ENCODE results near the gene CABP1.

CABP1 gene

DNA sequence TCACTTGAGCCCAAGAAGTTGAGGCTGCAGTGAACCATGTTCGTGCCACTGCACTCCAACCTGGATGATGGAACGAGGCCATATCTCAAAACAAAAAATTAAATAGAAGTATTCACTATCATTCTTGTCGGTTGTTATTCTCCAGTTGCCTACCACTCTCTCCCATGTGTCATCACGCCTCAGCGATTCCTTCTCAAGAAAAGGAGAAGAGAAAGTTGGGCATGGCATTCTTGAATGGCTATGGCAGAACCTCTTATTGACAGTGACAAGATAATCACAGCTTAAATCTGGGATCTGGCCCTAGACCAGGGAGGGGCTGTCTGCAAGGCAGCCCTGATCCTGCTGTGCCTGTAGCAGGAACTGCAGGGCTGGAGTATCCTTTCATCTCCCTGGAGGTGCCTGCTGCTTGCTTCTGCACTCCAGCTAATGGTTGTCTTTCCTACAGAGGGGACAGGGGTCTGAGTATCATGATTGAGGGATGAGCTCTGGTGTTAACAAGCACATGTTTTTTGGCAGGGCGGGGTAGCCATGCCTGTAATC lies 33.7 kb downstream of the CABP1 start:
- in situ Hi-C loops (cut with HindIII; ENCODE audit: low sequenced_read_pairs), result no loop called here
- DNase-seq (ENCODE audit: low read depth), result no peak
- TF ChIP-seq, protein P1, sequence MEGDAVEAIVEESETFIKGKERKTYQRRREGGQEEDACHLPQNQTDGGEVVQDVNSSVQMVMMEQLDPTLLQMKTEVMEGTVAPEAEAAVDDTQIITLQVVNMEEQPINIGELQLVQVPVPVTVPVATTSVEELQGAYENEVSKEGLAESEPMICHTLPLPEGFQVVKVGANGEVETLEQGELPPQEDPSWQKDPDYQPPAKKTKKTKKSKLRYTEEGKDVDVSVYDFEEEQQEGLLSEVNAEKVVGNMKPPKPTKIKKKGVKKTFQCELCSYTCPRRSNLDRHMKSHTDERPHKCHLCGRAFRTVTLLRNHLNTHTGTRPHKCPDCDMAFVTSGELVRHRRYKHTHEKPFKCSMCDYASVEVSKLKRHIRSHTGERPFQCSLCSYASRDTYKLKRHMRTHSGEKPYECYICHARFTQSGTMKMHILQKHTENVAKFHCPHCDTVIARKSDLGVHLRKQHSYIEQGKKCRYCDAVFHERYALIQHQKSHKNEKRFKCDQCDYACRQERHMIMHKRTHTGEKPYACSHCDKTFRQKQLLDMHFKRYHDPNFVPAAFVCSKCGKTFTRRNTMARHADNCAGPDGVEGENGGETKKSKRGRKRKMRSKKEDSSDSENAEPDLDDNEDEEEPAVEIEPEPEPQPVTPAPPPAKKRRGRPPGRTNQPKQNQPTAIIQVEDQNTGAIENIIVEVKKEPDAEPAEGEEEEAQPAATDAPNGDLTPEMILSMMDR (IDR thresholded peaks at IDR 0.05; ENCODE audit: low read depth, low read length, missing control alignments), result no peak

DNA sequence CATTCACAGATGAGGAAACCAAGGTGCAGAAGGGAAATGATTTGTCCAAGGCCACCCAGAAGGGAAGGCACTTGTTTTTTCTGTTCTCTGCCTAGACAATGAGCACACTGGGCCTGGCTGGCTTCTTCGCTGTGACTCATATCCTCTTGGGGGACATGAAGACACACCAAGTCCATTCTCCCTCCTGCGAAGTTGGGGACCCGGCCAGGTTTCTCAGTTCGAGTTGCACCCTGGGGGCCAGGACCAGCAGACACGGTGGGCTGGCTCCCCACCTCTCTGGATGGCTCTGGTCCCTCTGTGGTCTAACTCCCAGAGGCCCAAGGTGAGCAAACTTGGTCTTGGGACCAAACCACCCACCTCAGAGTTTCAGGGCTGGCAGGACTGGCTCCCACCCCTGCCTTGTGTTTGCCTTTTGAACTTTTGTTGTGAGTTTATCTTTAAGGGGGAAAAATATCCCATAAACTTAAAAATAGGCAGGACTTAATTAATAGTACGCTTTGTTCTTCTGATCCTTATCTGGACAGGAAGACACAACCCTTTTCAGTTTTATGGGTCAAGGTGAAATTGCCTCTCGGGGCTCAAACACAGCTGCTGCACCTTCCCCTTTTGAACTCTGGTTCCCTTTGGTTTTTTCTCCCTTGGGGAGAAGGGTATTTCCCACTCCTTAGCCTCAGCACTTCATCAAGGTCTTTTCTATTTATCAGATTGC lies 37.5 kb downstream of the CABP1 start:
- in situ Hi-C loops (cut with HindIII; ENCODE audit: low sequenced_read_pairs), result no loop called here

More for the DNA sequence above, 33.7 kb downstream of the CABP1 start:
- no peak overlapping the region for H3K4me3 ChIP-seq (ENCODE audit: low read depth, low read length)

DNA sequence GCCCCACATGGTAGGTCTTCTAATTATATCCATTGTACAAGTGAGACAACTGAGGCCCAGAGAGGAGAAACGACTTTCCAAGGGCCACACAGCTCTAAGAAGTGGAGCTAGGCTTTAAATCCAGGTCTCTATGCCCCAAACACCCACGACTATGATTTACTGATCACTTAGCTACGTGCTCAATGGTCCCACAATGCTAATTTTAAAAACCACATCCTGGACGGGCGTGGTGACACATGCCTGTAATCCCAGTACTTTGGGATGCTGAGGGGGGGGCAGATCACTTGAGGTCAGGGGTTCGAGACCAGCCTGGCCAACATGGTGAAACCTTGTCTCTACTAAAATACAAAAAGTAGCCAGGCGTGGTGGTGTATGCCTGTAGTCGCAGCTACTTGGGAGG lies 38.1 kb downstream of the CABP1 start:
- no peak for DNase-seq (ENCODE audit: low read depth)
- H3K4me3 ChIP-seq (ENCODE audit: low read depth, low read length), result no peak overlapping the region
- TF ChIP-seq, protein P1 (IDR thresholded peaks at IDR 0.05; ENCODE audit: low read depth, low read length, missing control alignments), result no peak
- in situ Hi-C loops (cut with HindIII; ENCODE audit: low sequenced_read_pairs), result no loop called here

More for the DNA sequence above, 37.5 kb downstream of the CABP1 start:
- H3K4me3 ChIP-seq (ENCODE audit: low read depth, low read length), result no peak overlapping the region
- no peak for DNase-seq (ENCODE audit: low read depth)
- TF ChIP-seq, protein P1 (IDR thresholded peaks at IDR 0.05; ENCODE audit: low read depth, low read length, missing control alignments), result no peak

DNA sequence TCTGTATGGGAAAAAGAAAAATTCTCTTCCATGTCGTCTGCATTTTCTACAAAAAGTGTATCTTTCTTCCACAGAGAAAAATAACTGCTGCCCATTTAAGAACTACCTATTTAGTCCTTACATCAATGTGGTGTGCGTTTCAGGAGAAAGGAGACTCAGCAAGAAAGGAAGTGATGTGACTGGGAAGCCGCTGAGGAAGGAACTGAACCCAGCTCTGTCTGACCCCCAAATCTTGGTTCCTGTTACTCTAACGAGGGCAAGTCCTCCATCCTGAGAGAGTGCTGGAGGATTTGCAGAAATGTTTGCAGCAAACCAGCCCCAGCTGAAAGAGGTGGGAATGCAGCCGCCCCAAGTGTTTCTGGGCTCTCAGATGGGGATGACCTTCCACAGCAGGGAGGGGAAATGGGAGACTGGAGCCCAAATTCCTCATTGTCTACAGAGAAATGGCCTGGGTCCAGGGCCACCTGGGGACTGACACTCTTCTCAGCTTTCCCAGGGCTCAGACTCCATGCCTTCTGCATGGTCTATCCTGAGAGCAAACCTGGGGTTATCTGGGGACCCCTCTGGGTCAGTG lies 39.8 kb downstream of the CABP1 start:
- in situ Hi-C loops (cut with HindIII; ENCODE audit: low sequenced_read_pairs), result no loop called here
- DNase-seq (ENCODE audit: low read depth), result no peak
- H3K4me3 ChIP-seq (ENCODE audit: low read depth, low read length), result no peak overlapping the region
- TF ChIP-seq, protein P1 (IDR thresholded peaks at IDR 0.05; ENCODE audit: low read depth, low read length, missing control alignments), result no peak

DNA sequence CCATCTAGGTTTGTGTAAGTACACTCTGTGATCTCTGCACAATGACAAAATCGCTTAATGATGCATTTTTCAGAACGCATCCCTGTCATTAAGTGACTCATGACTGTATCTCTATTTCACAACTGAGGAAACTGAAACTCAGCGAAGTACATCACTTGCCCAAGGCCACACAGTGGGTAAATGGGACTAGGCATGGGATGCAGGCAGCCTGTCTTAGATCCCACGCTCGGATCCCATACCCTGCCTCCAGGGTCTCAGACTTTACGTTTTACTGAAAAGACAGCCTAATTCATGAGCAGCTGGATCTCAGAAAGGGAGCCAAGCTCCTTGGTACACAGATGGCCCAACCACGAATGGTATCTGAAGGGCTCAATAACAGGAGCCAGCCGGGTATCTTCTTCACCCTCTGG lies 44.1 kb downstream of the CABP1 start:
- DNase-seq (ENCODE audit: low read depth), result no peak
- H3K4me3 ChIP-seq (ENCODE audit: low read depth, low read length), result no peak overlapping the region
- TF ChIP-seq, protein P1 (IDR thresholded peaks at IDR 0.05; ENCODE audit: low read depth, low read length, missing control alignments), result no peak
- in situ Hi-C loops (cut with HindIII; ENCODE audit: low sequenced_read_pairs), result no loop called here

DNA sequence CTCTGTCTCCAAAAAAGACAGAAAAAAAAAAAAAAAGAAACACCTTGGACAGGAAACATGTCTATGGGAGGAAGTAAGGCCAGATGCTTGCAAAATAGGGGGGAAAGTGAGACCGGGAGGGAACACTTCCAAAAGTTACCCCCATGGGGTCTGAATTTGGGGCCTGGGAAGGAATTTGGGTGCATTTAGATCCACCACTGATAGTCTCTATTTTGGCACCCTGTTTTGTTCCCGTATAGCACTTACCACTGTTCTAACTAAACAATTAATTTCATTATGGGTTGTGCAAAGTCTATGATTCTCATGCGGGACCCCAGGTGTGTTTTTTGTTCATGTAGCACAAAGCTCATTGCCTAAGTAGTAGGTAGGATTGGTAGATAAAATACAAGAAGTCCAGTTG lies 45.1 kb downstream of the CABP1 start:
- no peak overlapping the region for H3K4me3 ChIP-seq (ENCODE audit: low read depth, low read length)
- DNase-seq (ENCODE audit: low read depth), result no peak
- TF ChIP-seq, protein P1 (IDR thresholded peaks at IDR 0.05; ENCODE audit: low read depth, low read length, missing control alignments), result no peak
- in situ Hi-C loops (cut with HindIII; ENCODE audit: low sequenced_read_pairs), result no loop called here

Data from astrocyte of the cerebellum (primary cell).